Measurements from ENCODE around the gene RSPRY1.

GRCh38 chr16:57155702-57156350, 30.3 kb upstream of the RSPRY1 start:
- TF ChIP-seq RAD21 (IDR thresholded peaks at IDR 0.05; ENCODE audit: low read depth), result no peak
- TF ChIP-seq TEAD4 (IDR thresholded peaks at IDR 0.05), result no peak
- no peak for TF ChIP-seq CREB1 (IDR thresholded peaks at IDR 0.05; ENCODE audit: low read depth)
- TF ChIP-seq YY1 (IDR thresholded peaks at IDR 0.05; ENCODE audit: low read depth), result no peak
- TF ChIP-seq MAX (IDR thresholded peaks at IDR 0.05), result no peak
